SIG-M5 treated with dmso at 0.1 percent for 504 hours (cell line): Measurements from ENCODE around the gene ENTPD8.
A peak's percentile ranks its signal among the peaks of the same experiment; 100 is the strongest.

Experiments
- DNase-seq: peaks from one replicate; lab custom pipeline; 2025; ENCODE audit not compliant: unreplicated experiment; lab: John Stamatoyannopoulos, UW

The ENTPD8 gene

GRCh38 chr9:137441289-137441934 is at the start of gene ENTPD8:
ENTPD8 (minus strand) TSS chr9:137441357; CDS start chr9:137438285, 3,072 bp downstream.
- DNase-seq, result no peak

- no peak for DNase-seq
Measured at GRCh38 chr9:137490532-137491186, 49.5 kb upstream of the ENTPD8 start.

- no peak for DNase-seq
Measured at GRCh38 chr9:137488906-137489305, 47.7 kb upstream of the ENTPD8 start.

GRCh38 chr9:137488327-137488653 is 47.1 kb upstream of the ENTPD8 start:
- no peak for DNase-seq

- DNase-seq, result no peak
Measured at GRCh38 chr9:137487454-137488326, 46.5 kb upstream of the ENTPD8 start.

GRCh38 chr9:137486545-137487453 is 45.6 kb upstream of the ENTPD8 start:
- DNase-seq, result no peak

- no peak for DNase-seq
Measured at GRCh38 chr9:137486141-137486490, 45.0 kb upstream of the ENTPD8 start.

- DNase-seq, result no peak
Measured at GRCh38 chr9:137485343-137486140, 44.4 kb upstream of the ENTPD8 start.

GRCh38 chr9:137484551-137485315 is 43.6 kb upstream of the ENTPD8 start:
- DNase-seq, result no peak

GRCh38 chr9:137482094-137482781 is 41.1 kb upstream of the ENTPD8 start:
- DNase-seq, result peak; percentile 34

- no peak for DNase-seq
Measured at GRCh38 chr9:137480686-137481683, 39.8 kb upstream of the ENTPD8 start.

- DNase-seq, result no peak
Measured at GRCh38 chr9:137479892-137480685, 38.9 kb upstream of the ENTPD8 start.

GRCh38 chr9:137478962-137479861 is 38.1 kb upstream of the ENTPD8 start:
- no peak for DNase-seq

GRCh38 chr9:137478613-137478961 is 37.4 kb upstream of the ENTPD8 start:
- no peak for DNase-seq

- DNase-seq, result no peak
Measured at GRCh38 chr9:137477778-137478612, 36.8 kb upstream of the ENTPD8 start.
